SK-N-SH treated with all-trans-retinoic acid at 6 μM for 48 hours (cell line): Measurements from ENCODE around the gene TCERG1.

ENCODE experiments used
- ATAC-seq: fragments of 200-7000 bp; cut with Tn5 transposase; 3 replicates; pipeline ENCODE4 v1.9.1; 2020; ENCODE audit warnings: mild to moderate bottlenecking, moderate library complexity
- ARNTL ChIP-seq: fragments of 450-650 bp; formaldehyde crosslinking; IDR thresholded peaks from 2 replicates; pipeline ENCODE4 v1.5.0; 2020; ENCODE audit warnings: low read depth, mild to moderate bottlenecking, moderate library complexity, borderline replicate concordance
- BACH2 ChIP-seq: fragments of 250-450 bp; sonication (Bioruptor Pico); IDR thresholded peaks from 2 replicates; pipeline ENCODE4 v1.9.0; 2021; ENCODE audit warnings: mild to moderate bottlenecking, borderline replicate concordance
- ESRRG ChIP-seq: fragments of 250-450 bp; sonication (Bioruptor Pico); IDR thresholded peaks from 2 replicates; pipeline ENCODE4 v1.6.1; 2021; ENCODE audit warnings: mild to moderate bottlenecking
- GLIS3 ChIP-seq: fragments of 250-450 bp; sonication (Bioruptor Pico); IDR thresholded peaks from 2 replicates; pipeline ENCODE4 v1.5.0; 2020; ENCODE audit warnings: mild to moderate bottlenecking, moderate library complexity
- ISL1 ChIP-seq: fragments of 250-450 bp; sonication (Bioruptor Pico); IDR thresholded peaks from 2 replicates; pipeline ENCODE4 v2.1.2; 2022; ENCODE audit warnings: mild to moderate bottlenecking, moderate library complexity
- OSR1 ChIP-seq: fragments of 250-450 bp; sonication (Bioruptor Pico); IDR thresholded peaks from 2 replicates; pipeline ENCODE4 v1.8.0; 2022; ENCODE audit warnings: moderate library complexity, mild to moderate bottlenecking, inconsistent platforms
- PPARA ChIP-seq: fragments of 250-450 bp; sonication (Bioruptor Pico); IDR thresholded peaks from 2 replicates; pipeline ENCODE4 v1.5.0; 2020; ENCODE audit warnings: mild to moderate bottlenecking, borderline replicate concordance
- RARB ChIP-seq: fragments of 250-450 bp; sonication (Bioruptor Pico); IDR thresholded peaks from 2 replicates; pipeline ENCODE4 v1.8.0; 2021; ENCODE audit warnings: mild to moderate bottlenecking, moderate library complexity
- SNAI2 ChIP-seq: fragments of 250-450 bp; sonication (Bioruptor Pico); IDR thresholded peaks from 2 replicates; pipeline ENCODE4 v1.5.0; 2020; ENCODE audit warnings: mild to moderate bottlenecking, moderate library complexity
- TCF4 ChIP-seq: fragments of 250-450 bp; sonication (Bioruptor Pico); IDR thresholded peaks from 2 replicates; pipeline ENCODE4 v1.8.0; 2021; ENCODE audit warnings: mild to moderate bottlenecking, moderate library complexity, borderline replicate concordance
- TOX ChIP-seq: fragments of 250-450 bp; sonication (Bioruptor Pico); IDR thresholded peaks from 2 replicates; pipeline ENCODE4 v1.8.0; 2021; ENCODE audit warnings: mild to moderate bottlenecking, moderate library complexity, borderline replicate concordance
- ZC3H10 ChIP-seq: fragments of 250-450 bp; sonication (Bioruptor Pico); IDR thresholded peaks from 2 replicates; pipeline ENCODE4 v1.5.1; 2021; ENCODE audit warnings: mild to moderate bottlenecking, moderate library complexity
- ZFP3 ChIP-seq: fragments of 250-450 bp; sonication (Bioruptor Pico); IDR thresholded peaks from 2 replicates; pipeline ENCODE4 v1.5.0; 2020; ENCODE audit warnings: mild to moderate bottlenecking, moderate library complexity
- ZFP30 ChIP-seq: fragments of 450-650 bp; formaldehyde crosslinking; IDR thresholded peaks from 2 replicates; pipeline ENCODE4 v1.5.0; 2022; ENCODE audit warnings: mild to moderate bottlenecking, moderate library complexity
- ZNF565 ChIP-seq: fragments of 450-650 bp; formaldehyde crosslinking; conservative IDR thresholded peaks from 2 replicates; pipeline ENCODE4 v1.5.0; 2020; ENCODE audit warnings: low read depth, mild to moderate bottlenecking, moderate library complexity
- ZNF70 ChIP-seq: fragments of 450-650 bp; formaldehyde crosslinking; IDR thresholded peaks from 2 replicates; pipeline ENCODE4 v1.5.0; 2020; ENCODE audit warnings: mild to moderate bottlenecking, moderate library complexity
- TF ChIP-seq, protein P1 (sequence below): fragments of 250-450 bp; sonication (Bioruptor Pico); IDR thresholded peaks from 2 replicates; pipeline ENCODE4 v1.8.0; 2021; ENCODE audit warnings: low read depth, mild to moderate bottlenecking, moderate library complexity, borderline replicate concordance
- TF ChIP-seq, protein P2 (sequence below): fragments of 250-450 bp; sonication (Bioruptor Pico); IDR thresholded peaks from 2 replicates; pipeline ENCODE4 v1.5.1; 2021; ENCODE audit warnings: mild to moderate bottlenecking, moderate library complexity
- TF ChIP-seq, protein P3 (sequence below): fragments of 250-450 bp; sonication (Bioruptor Pico); IDR thresholded peaks from 2 replicates; pipeline ENCODE4 v1.5.1; 2020; ENCODE audit warnings: low read depth, mild to moderate bottlenecking, moderate library complexity
- TF ChIP-seq, protein P4 (sequence below): fragments of 250-450 bp; sonication (Bioruptor Pico); IDR thresholded peaks from 2 replicates; pipeline ENCODE4 v1.8.0; 2020; ENCODE audit warnings: mild to moderate bottlenecking, moderate library complexity, borderline replicate concordance
- TF ChIP-seq, protein P5 (sequence below): fragments of 250-450 bp; sonication (Bioruptor Pico); IDR thresholded peaks from 2 replicates; pipeline ENCODE4 v1.5.0; 2020; ENCODE audit warnings: mild to moderate bottlenecking, moderate library complexity

TCERG1 gene

DNA sequence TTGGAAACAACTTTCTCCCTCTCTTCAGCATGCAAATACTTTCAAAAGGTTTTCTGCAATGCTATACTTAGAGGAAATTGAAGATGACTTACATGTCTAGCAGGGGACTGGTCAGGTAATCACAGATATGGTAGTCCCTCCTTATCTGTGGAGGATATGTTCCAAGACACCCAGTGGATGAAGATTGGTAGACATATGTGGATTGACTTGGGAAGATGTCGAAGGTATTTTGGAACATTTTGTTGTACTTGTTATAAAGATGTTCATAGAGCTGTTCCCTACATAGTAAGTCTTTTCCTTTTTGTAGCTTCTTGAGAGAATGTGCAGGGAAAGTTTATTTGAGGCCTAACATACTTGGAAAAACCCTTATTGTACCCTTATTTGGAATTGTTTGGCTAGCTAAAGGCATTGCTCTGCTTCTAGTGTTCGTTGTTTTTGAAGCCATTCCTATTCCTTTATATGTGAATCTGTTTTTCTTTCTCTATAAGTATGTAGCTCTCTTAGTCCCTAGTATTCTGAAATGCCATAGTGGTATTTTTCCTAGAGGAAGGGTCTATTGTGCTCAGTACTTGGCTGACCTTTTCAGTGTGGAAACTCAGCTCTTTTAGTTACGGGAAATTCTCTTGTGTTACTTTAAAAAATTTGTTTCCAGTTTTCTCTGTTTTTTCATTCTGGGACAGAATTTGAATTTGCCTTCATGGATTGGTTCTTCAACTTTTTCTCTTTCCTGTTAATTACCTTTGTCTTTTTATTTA is 43.1 kb downstream of the TCERG1 start:
- no peak for ATAC-seq
- TF ChIP-seq ESRRG (CRISPR knock-in tag), result no peak
- TF ChIP-seq RARB, result no peak
- TF ChIP-seq ZFP3 (CRISPR knock-in tag), result no peak
- no peak for TF ChIP-seq ZNF70
- TF ChIP-seq TOX (CRISPR knock-in tag), result no peak
- TF ChIP-seq, all 23 proteins: peak for 0

DNA sequence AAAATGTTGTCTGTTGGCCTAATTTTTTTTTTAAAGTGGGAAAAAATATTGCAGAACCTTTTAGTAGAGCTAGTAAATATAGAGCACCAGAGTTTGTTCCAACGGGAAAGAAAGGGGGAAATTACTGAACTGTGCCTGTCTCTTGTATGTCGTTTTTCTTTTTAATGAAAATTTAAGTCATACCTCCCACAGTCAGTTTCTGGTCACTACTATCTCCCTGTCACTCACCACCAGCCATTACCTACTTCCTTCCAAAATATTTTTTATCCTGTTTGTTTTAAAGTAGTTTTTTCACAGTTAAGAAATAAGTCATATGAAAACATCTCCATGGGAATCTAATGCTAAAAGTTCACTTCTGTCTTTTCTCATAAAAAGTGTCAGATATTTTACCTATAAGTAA is 47.5 kb downstream of the TCERG1 start:
- no peak for ATAC-seq
- TF ChIP-seq ARNTL (no peak), RARB (no peak), GLIS3 (CRISPR knock-in tag) (no peak), ISL1 (CRISPR knock-in tag) (no peak), TCF4 (CRISPR knock-in tag) (no peak), ZC3H10 (CRISPR knock-in tag) (no peak), PPARA (no peak), SNAI2 (no peak), TOX (CRISPR knock-in tag) (no peak), ZFP30 (no peak), ESRRG (CRISPR knock-in tag) (no peak)
- TF ChIP-seq, protein P1, sequence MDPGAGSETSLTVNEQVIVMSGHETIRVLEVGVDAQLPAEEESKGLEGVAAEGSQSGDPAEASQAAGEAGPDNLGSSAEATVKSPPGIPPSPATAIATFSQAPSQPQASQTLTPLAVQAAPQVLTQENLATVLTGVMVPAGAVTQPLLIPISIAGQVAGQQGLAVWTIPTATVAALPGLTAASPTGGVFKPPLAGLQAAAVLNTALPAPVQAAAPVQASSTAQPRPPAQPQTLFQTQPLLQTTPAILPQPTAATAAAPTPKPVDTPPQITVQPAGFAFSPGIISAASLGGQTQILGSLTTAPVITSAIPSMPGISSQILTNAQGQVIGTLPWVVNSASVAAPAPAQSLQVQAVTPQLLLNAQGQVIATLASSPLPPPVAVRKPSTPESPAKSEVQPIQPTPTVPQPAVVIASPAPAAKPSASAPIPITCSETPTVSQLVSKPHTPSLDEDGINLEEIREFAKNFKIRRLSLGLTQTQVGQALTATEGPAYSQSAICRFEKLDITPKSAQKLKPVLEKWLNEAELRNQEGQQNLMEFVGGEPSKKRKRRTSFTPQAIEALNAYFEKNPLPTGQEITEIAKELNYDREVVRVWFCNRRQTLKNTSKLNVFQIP (CRISPR knock-in tag), result no peak
- TF ChIP-seq, protein P2, sequence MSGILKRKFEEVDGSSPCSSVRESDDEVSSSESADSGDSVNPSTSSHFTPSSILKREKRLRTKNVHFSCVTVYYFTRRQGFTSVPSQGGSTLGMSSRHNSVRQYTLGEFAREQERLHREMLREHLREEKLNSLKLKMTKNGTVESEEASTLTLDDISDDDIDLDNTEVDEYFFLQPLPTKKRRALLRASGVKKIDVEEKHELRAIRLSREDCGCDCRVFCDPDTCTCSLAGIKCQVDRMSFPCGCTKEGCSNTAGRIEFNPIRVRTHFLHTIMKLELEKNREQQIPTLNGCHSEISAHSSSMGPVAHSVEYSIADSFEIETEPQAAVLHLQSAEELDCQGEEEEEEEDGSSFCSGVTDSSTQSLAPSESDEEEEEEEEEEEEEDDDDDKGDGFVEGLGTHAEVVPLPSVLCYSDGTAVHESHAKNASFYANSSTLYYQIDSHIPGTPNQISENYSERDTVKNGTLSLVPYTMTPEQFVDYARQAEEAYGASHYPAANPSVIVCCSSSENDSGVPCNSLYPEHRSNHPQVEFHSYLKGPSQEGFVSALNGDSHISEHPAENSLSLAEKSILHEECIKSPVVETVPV (CRISPR knock-in tag), result no peak
- TF ChIP-seq, protein P3, sequence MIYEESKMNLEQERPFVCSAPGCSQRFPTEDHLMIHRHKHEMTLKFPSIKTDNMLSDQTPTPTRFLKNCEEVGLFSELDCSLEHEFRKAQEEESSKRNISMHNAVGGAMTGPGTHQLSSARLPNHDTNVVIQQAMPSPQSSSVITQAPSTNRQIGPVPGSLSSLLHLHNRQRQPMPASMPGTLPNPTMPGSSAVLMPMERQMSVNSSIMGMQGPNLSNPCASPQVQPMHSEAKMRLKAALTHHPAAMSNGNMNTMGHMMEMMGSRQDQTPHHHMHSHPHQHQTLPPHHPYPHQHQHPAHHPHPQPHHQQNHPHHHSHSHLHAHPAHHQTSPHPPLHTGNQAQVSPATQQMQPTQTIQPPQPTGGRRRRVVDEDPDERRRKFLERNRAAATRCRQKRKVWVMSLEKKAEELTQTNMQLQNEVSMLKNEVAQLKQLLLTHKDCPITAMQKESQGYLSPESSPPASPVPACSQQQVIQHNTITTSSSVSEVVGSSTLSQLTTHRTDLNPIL (CRISPR knock-in tag), result no peak
- TF ChIP-seq, protein P4, sequence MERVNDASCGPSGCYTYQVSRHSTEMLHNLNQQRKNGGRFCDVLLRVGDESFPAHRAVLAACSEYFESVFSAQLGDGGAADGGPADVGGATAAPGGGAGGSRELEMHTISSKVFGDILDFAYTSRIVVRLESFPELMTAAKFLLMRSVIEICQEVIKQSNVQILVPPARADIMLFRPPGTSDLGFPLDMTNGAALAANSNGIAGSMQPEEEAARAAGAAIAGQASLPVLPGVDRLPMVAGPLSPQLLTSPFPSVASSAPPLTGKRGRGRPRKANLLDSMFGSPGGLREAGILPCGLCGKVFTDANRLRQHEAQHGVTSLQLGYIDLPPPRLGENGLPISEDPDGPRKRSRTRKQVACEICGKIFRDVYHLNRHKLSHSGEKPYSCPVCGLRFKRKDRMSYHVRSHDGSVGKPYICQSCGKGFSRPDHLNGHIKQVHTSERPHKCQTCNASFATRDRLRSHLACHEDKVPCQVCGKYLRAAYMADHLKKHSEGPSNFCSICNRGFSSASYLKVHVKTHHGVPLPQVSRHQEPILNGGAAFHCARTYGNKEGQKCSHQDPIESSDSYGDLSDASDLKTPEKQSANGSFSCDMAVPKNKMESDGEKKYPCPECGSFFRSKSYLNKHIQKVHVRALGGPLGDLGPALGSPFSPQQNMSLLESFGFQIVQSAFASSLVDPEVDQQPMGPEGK (CRISPR knock-in tag), result no peak
- TF ChIP-seq, protein P5, sequence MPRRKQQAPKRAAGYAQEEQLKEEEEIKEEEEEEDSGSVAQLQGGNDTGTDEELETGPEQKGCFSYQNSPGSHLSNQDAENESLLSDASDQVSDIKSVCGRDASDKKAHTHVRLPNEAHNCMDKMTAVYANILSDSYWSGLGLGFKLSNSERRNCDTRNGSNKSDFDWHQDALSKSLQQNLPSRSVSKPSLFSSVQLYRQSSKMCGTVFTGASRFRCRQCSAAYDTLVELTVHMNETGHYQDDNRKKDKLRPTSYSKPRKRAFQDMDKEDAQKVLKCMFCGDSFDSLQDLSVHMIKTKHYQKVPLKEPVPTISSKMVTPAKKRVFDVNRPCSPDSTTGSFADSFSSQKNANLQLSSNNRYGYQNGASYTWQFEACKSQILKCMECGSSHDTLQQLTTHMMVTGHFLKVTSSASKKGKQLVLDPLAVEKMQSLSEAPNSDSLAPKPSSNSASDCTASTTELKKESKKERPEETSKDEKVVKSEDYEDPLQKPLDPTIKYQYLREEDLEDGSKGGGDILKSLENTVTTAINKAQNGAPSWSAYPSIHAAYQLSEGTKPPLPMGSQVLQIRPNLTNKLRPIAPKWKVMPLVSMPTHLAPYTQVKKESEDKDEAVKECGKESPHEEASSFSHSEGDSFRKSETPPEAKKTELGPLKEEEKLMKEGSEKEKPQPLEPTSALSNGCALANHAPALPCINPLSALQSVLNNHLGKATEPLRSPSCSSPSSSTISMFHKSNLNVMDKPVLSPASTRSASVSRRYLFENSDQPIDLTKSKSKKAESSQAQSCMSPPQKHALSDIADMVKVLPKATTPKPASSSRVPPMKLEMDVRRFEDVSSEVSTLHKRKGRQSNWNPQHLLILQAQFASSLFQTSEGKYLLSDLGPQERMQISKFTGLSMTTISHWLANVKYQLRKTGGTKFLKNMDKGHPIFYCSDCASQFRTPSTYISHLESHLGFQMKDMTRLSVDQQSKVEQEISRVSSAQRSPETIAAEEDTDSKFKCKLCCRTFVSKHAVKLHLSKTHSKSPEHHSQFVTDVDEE (CRISPR knock-in tag), result no peak

DNA sequence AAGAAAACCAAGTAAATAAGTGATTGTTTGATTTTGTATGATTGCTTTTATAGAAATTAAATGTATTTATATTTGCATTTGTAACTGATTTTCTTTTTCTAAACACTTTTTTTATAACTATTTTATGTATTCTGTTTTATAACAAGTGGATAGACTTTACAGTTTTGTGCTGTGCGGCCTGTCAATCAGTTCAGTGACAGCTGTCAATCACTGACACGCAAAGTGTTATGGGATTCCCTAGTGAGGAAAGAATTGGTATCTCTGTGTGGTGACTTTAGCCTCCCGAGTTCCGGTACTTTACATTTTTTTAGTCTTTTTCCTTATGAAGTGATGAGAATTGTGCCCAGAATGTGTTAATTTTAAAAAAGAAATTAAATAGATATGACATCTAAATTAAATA is 52.5 kb downstream of the TCERG1 start:
- no peak for ATAC-seq
- TF ChIP-seq, protein P3 (CRISPR knock-in tag), result no peak
- TF ChIP-seq ZNF70 (no peak), ZC3H10 (CRISPR knock-in tag) (no peak), ZNF565 (CRISPR knock-in tag) (no peak), OSR1 (CRISPR knock-in tag) (no peak), ESRRG (CRISPR knock-in tag) (no peak), BACH2 (no peak)
- TF ChIP-seq, protein P1 (CRISPR knock-in tag), result no peak
- TF ChIP-seq, protein P2 (CRISPR knock-in tag), result no peak
- TF ChIP-seq, protein P4 (CRISPR knock-in tag), result no peak
